GM12878 (cell line): ENCODE results near the gene BAZ1B. TPM values are rescaled to one million over a fixed set of nuclear protein-coding genes. Genes with fewer than 3 reads are reported as not detected.

Experiments used
- ATAC-seq: fragments of 200-7000 bp; cut with Tn5 transposase; 3 replicates; pipeline ENCODE4 v1.9.1; 2020; ENCODE audit warnings: mild to moderate bottlenecking, moderate library complexity
- BruUV-seq: library from RNA; stranded (reverse); fragments of 400-500 nt; replicated peaks from 2 replicates; lab custom pipeline; 2021; lab: Mats Ljungman, UMichigan
- CTCF ChIA-PET: fragments of 300-600 bp; sonication (Branson Sonifier 250); formaldehyde crosslinking; extraction: SDS; loops from one replicate; lab custom pipeline; 2021; ENCODE audit warnings: inconsistent platforms; lab: Yijun Ruan, JAX
- POLR2A ChIA-PET: fragments of 350-600 bp; formaldehyde crosslinking; extraction: SDS; loops from one replicate; lab custom pipeline; 2021; ENCODE audit warnings: inconsistent platforms; lab: Charles Lee
- RAD21 ChIA-PET: fragments of 300-600 bp; sonication (Branson Sonifier 250); formaldehyde crosslinking; loops from one replicate; lab custom pipeline; 2023; ENCODE audit warnings: antibody characterized with exemption; ENCODE audit not compliant: unreplicated experiment; lab: Charles Lee
- SMC1A ChIA-PET: fragments of 300-600 bp; sonication (Branson Sonifier 250); formaldehyde crosslinking; loops from one replicate; lab custom pipeline; 2023; ENCODE audit not compliant: unreplicated experiment, uncharacterized antibody; lab: Charles Lee
- DNase-seq: peaks from one replicate; pipeline ENCODE4 v3.0.0-alpha.2; 2011; ENCODE audit warnings: low read depth, low spot score
- FAIRE-seq: peaks from 3 replicates; lab custom pipeline; 2011; peaks lifted over from hg19 to GRCh38; lab: Jason Lieb, UNC
- H2AFZ ChIP-seq: 2 replicates; pipeline ENCODE4 v1.6.0; 2011; ENCODE audit warnings: low read depth, low read length, control low read depth; ENCODE audit not compliant: control insufficient read depth
- H3K27ac ChIP-seq: 2 replicates; pipeline ENCODE4 v1.5.1; 2011; ENCODE audit warnings: control low read depth; ENCODE audit not compliant: control insufficient read depth, insufficient read depth
- H3K27me3 ChIP-seq, 2 experiments: replicated peaks in 1 of 2; 2 replicates each; pipeline versions ENCODE4 v1.6.0 to v1.6.1; 2011; ENCODE audit warnings: low read length in 1 of 2; ENCODE audit not compliant: control insufficient read depth in 2 of 2, insufficient read depth in 2 of 2
- H3K36me3 ChIP-seq, 2 experiments: 2 replicates each; pipeline ENCODE4 v1.5.1; 2011; ENCODE audit warnings: low read length in 1 of 2; ENCODE audit not compliant: control insufficient read depth in 2 of 2, insufficient read depth in 2 of 2
- H3K4me1 ChIP-seq: 2 replicates; pipeline ENCODE4 v1.6.1; 2011; ENCODE audit warnings: mild to moderate bottlenecking, low read length, moderate library complexity, mixed read lengths; ENCODE audit not compliant: control insufficient read depth, insufficient read depth
- H3K4me2 ChIP-seq: 2 replicates; pipeline ENCODE4 v1.6.0; 2011; ENCODE audit warnings: control low read depth; ENCODE audit not compliant: control insufficient read depth, insufficient read depth
- H3K4me3 ChIP-seq: fragments of 200-600 bp; sonication (generic); 2 replicates; pipeline ENCODE4 v1.5.1; 2016
- H3K79me2 ChIP-seq: 2 replicates; pipeline ENCODE4 v1.6.0; 2011; ENCODE audit warnings: low read length; ENCODE audit not compliant: control insufficient read depth, insufficient read depth
- H3K9ac ChIP-seq: 2 replicates; pipeline ENCODE4 v1.8.0; 2011; ENCODE audit warnings: low read length, control low read depth, mixed read lengths; ENCODE audit not compliant: control insufficient read depth, insufficient read depth
- H3K9me3 ChIP-seq: replicated peaks from 3 replicates; pipeline ENCODE4 v1.5.1; 2011; ENCODE audit warnings: mild to moderate bottlenecking, low read length; ENCODE audit not compliant: control insufficient read depth, insufficient read depth
- H4K20me1 ChIP-seq: 2 replicates; pipeline ENCODE4 v1.6.0; 2011; ENCODE audit not compliant: control insufficient read depth, insufficient read depth
- BACH1 ChIP-seq: fragments of 450-650 bp; IDR thresholded peaks from 2 replicates; pipeline ENCODE4 v1.6.1; 2017; ENCODE audit warnings: mild to moderate bottlenecking, borderline replicate concordance
- JUNB ChIP-seq: IDR thresholded peaks from 2 replicates; pipeline ENCODE4 v1.6.1; 2016; ENCODE audit warnings: antibody characterized with exemption, mild to moderate bottlenecking
- MYB ChIP-seq: fragments of 150-350 bp; IDR thresholded peaks from 2 replicates; pipeline ENCODE4 v1.6.1; 2014; ENCODE audit warnings: mild to moderate bottlenecking, low read depth, low read length, borderline replicate concordance
- ZBED1 ChIP-seq: IDR thresholded peaks from 2 replicates; pipeline ENCODE4 v1.6.1; 2016; ENCODE audit warnings: borderline replicate concordance
- WGBS: methylation state at CpG from one replicate; pipeline ENCODE4 v1.1.6; 2016; ENCODE audit warnings: low lambda C conversion rate; ENCODE audit not compliant: insufficient replicate concordance, insufficient coverage; ENCODE audit errors: missing lambda C conversion rate; 5-methylcytosine and 5-hydroxymethylcytosine counted together
- in situ Hi-C: fragments of 300-500 bp; cut with MboI; formaldehyde crosslinking; loops from 9 replicates; pipeline ENCODE4 v1.14.3; 2018; ENCODE audit warnings: mixed read lengths
- intact Hi-C: fragments of 100-400 bp; cut with micrococcal nuclease; formaldehyde crosslinking; loops from one replicate; pipeline ENCODE4 v1.14.2; 2022; ENCODE audit not compliant: unreplicated experiment
- polyA plus RNA-seq, 11 experiments: library from polyadenylated mRNA; depleted of rRNA in 4 of 11; unstranded in 6 of 11; stranded (reverse) in 5 of 11; fragments of >200 nt; fragmentation: Nextera tagmentation in 4 of 11; fragmentation: Illumina TruSeq in 1 of 11; extraction: Ambion mirVana in 4 of 11; extraction: Trizol in 1 of 11; gene quantifications; 1 replicate in 1 of 11; 2 replicates in 10 of 11; pipeline versions ENCODE4 v1.2.1 to v1.2.3, GENCODE V29; 2011 to 2016; ENCODE audit warnings: inconsistent platforms in 2 of 11, missing spikeins in 2 of 11, low read depth in 1 of 11
- total RNA-seq, 4 experiments: library from RNA; depleted of rRNA in 3 of 4; stranded (reverse); fragments of >200 nt in 3 of 4; fragmentation: Illumina TruSeq in 1 of 4; extraction: Trizol in 1 of 4; gene quantifications; 2 replicates each; pipeline versions ENCODE4 v1.2.1 to v1.2.3, GENCODE V29; 2013 to 2021

BAZ1B gene
- total and polyA plus RNA-seq, 10 of the 15 experiments (the other 5 are each of a cell fraction or from before 2014, with no cell fraction given): 14.0 to 77.4 (median 36.2) TPM

DNA sequence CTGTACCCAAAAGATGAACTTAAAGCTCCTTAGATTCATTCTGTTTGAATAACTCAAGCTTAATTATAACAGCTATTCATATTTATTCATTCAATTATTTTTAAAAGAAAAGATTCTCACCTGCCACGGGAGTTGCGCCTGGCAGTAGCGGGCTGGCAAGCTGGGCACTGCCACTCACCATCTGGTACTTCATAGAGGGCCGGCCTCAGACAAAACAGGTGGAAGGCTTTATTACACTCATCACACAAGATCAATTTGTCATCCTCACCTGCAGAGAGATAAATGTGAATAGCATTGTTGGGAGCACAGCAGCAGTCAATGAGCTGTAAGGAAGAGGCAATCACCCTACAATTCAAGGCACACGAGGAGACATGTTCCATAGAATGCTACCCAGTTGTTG is 72.7 kb downstream of the BAZ1B start:
- ATAC-seq: no peak
- Histone ChIP-seq H4K20me1 (peaks cover 4% of the 10 kb centered on the region; the same call in 1 of the 2 replicates), H3K27ac (no peak overlapping the region), H2AFZ (no peak overlapping the region), H3K4me1 (no peaks in the 10 kb centered on the region), H3K4me3 (no peak overlapping the region), H3K4me2 (no peak overlapping the region), H3K27me3 (no peaks in the 10 kb centered on the region), H3K9ac (no peak overlapping the region), H3K36me3 (peaks cover 28 to 53% of the 10 kb centered on the region in 2 experiments), H3K79me2 (no peaks in the 10 kb centered on the region), H3K9me3 (no peaks in the 10 kb centered on the region)
- FAIRE-seq: no peak
- no peak for DNase-seq
- ChIA-PET POLR2A (interaction anchor here (1.7 kb wide), 1 partner anchor 15 kb away, joined by 4 read pairs; no protein-coding TSS in a partner anchor), RAD21 (interaction anchor here (2.5 kb wide), 1 partner anchor 125 kb away, joined by 8 read pairs; no protein-coding TSS in a partner anchor), CTCF (interaction anchor here (1.0 to 4.4 kb wide), 2 partner anchors 107 to 125 kb away, joined by 3 to 16 read pairs; no protein-coding TSS in a partner anchor), SMC1A (no interaction called here)
- WGBS: 88% methylated on average over 5 of the region's 5 CpGs
- no peak for TF ChIP-seq BACH1
- intact Hi-C loops: no loop called here
- no TSS peak for BruUV-seq
- in situ Hi-C loops: no loop called here

- in situ Hi-C loops: no loop called here
- RAD21 ChIA-PET: interaction anchor here (0.8 to 2.5 kb wide), 2 partner anchors 125 to 286 kb away, joined by 3 to 8 read pairs; no protein-coding TSS in a partner anchor
These were observed 73.5 kb downstream of the BAZ1B start for GRCh38 chr7:73448609-73449008.

More at GRCh38 chr7:73448609-73449008, 73.5 kb downstream of the BAZ1B start:
- no peak for ATAC-seq
- ChIA-PET POLR2A (interaction anchor here (1.7 kb wide), 1 partner anchor 16 kb away, joined by 4 read pairs; no protein-coding TSS in a partner anchor), CTCF (interaction anchor here (0.6 to 4.4 kb wide), 3 partner anchors 106 to 623 kb away, joined by 3 to 16 read pairs (median 3); no protein-coding TSS in a partner anchor), SMC1A (no interaction called here)
- H3K4me2 ChIP-seq: no peak overlapping the region
- no peaks in the 10 kb centered on the region for H3K27me3 ChIP-seq
- WGBS: 83% methylated on average over 4 of the region's 4 CpGs
- H3K79me2 ChIP-seq: no peaks in the 10 kb centered on the region
- no peak overlapping the region for H3K4me3 ChIP-seq
- peaks cover 34 to 57% of the 10 kb centered on the region in 2 experiments for H3K36me3 ChIP-seq
- peaks cover 4% of the 10 kb centered on the region; the same call in 1 of the 2 replicates for H4K20me1 ChIP-seq
- H3K27ac ChIP-seq: no peak overlapping the region
- BruUV-seq: no TSS peak
- no peaks in the 10 kb centered on the region for H3K4me1 ChIP-seq
- no peak for TF ChIP-seq JUNB
- no peak for TF ChIP-seq MYB
- TF ChIP-seq ZBED1: no peak
- intact Hi-C loops: no loop called here
- no peak for FAIRE-seq
- no peak overlapping the region for H3K9ac ChIP-seq
- DNase-seq: no peak
- no peaks in the 10 kb centered on the region for H3K9me3 ChIP-seq
- no peak overlapping the region for H2AFZ ChIP-seq
